HG02973 (cell line): Measurements from ENCODE around the gene SPINK14.

Source experiments
- ATAC-seq: cut with Tn5 transposase; IDR thresholded peaks from one replicate; pipeline ENCODE4 v1.9.1; 2021; ENCODE audit warnings: moderate library complexity; ENCODE audit not compliant: unreplicated experiment

SPINK14 gene

GRCh38 chr5:148193202-148193601 lies 24.9 kb downstream of the SPINK14 start:
- no peak for ATAC-seq

GRCh38 chr5:148201151-148201550 lies 32.8 kb downstream of the SPINK14 start:
- ATAC-seq = no peak

GRCh38 chr5:148202531-148203203 lies 34.3 kb downstream of the SPINK14 start, which contains the start of gene SPINK6:
Gene SPINK6, plus strand, starts transcription at chr5:148203042. Its CDS starts 55 bp downstream, at chr5:148203097.
- ATAC-seq = no peak

- ATAC-seq = no peak
Observed at GRCh38 chr5:148205044-148205806, 36.9 kb downstream of the SPINK14 start.

- no peak for ATAC-seq
Observed at GRCh38 chr5:148205865-148206264, 37.5 kb downstream of the SPINK14 start.

GRCh38 chr5:148206620-148207019 lies 38.3 kb downstream of the SPINK14 start:
- no peak for ATAC-seq

- no peak for ATAC-seq
Observed at GRCh38 chr5:148208226-148208625, 39.9 kb downstream of the SPINK14 start.

- no peak for ATAC-seq
Observed at GRCh38 chr5:148209151-148209770, 40.9 kb downstream of the SPINK14 start.

- ATAC-seq = no peak
Observed at GRCh38 chr5:148214665-148215185, 46.4 kb downstream of the SPINK14 start.

- no peak for ATAC-seq
Observed at GRCh38 chr5:148221508-148221907, 53.2 kb downstream of the SPINK14 start.

- ATAC-seq = no peak
Observed at GRCh38 chr5:148224117-148224742, 55.9 kb downstream of the SPINK14 start.
